ENCODE results near the gene TMEM183A.

DNA sequence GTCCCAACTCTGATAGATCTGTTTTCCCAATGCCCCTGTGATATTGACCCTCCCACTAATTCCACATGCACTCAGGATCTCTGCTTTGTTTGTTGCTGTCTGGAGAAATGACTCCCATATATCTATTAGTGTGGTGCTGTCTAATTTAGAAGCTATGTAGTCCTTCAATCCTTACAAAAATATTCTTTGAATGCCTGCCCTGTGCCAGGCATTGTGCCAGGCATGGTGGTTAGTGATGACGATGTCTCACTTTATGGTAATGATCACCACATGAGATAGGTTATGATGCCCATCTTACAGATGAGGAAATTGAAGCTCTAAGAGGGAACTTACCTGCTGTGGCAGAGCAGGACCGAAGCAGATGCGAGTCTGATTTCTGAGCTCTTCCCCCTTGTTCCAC is 65.7 kb downstream of the TMEM183A start:
- no peak for TF ChIP-seq FIP1L1 (IDR thresholded peaks at IDR 0.05; ENCODE audit: low read depth, low read length, poor library complexity, severe bottlenecking)
- TF ChIP-seq EZH2 (IDR thresholded peaks at IDR 0.05; ENCODE audit: borderline replicate concordance, low read depth, low read length), result no peak
- TF ChIP-seq, protein P1, sequence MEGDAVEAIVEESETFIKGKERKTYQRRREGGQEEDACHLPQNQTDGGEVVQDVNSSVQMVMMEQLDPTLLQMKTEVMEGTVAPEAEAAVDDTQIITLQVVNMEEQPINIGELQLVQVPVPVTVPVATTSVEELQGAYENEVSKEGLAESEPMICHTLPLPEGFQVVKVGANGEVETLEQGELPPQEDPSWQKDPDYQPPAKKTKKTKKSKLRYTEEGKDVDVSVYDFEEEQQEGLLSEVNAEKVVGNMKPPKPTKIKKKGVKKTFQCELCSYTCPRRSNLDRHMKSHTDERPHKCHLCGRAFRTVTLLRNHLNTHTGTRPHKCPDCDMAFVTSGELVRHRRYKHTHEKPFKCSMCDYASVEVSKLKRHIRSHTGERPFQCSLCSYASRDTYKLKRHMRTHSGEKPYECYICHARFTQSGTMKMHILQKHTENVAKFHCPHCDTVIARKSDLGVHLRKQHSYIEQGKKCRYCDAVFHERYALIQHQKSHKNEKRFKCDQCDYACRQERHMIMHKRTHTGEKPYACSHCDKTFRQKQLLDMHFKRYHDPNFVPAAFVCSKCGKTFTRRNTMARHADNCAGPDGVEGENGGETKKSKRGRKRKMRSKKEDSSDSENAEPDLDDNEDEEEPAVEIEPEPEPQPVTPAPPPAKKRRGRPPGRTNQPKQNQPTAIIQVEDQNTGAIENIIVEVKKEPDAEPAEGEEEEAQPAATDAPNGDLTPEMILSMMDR (IDR thresholded peaks at IDR 0.05 in 2 of 3, conservative IDR thresholded peaks at IDR 0.05 in 1 of 3; ENCODE audit: insufficient read depth in 2 of 3, low read depth in 1 of 3, low read length in 3 of 3), result no peak
- TF ChIP-seq, protein P2, sequence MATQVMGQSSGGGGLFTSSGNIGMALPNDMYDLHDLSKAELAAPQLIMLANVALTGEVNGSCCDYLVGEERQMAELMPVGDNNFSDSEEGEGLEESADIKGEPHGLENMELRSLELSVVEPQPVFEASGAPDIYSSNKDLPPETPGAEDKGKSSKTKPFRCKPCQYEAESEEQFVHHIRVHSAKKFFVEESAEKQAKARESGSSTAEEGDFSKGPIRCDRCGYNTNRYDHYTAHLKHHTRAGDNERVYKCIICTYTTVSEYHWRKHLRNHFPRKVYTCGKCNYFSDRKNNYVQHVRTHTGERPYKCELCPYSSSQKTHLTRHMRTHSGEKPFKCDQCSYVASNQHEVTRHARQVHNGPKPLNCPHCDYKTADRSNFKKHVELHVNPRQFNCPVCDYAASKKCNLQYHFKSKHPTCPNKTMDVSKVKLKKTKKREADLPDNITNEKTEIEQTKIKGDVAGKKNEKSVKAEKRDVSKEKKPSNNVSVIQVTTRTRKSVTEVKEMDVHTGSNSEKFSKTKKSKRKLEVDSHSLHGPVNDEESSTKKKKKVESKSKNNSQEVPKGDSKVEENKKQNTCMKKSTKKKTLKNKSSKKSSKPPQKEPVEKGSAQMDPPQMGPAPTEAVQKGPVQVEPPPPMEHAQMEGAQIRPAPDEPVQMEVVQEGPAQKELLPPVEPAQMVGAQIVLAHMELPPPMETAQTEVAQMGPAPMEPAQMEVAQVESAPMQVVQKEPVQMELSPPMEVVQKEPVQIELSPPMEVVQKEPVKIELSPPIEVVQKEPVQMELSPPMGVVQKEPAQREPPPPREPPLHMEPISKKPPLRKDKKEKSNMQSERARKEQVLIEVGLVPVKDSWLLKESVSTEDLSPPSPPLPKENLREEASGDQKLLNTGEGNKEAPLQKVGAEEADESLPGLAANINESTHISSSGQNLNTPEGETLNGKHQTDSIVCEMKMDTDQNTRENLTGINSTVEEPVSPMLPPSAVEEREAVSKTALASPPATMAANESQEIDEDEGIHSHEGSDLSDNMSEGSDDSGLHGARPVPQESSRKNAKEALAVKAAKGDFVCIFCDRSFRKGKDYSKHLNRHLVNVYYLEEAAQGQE (IDR thresholded peaks at IDR 0.05; ENCODE audit: borderline replicate concordance), result no peak
- TF ChIP-seq, protein P2 (CRISPR knock-in tag; IDR thresholded peaks at IDR 0.05; ENCODE audit: low read depth), result no peak
- no peak for TF ChIP-seq TAF1 (IDR thresholded peaks at IDR 0.05; ENCODE audit: control insufficient read depth, extremely low read depth, insufficient read depth, low read length, severe bottlenecking)
- TF ChIP-seq RAD51 (IDR thresholded peaks at IDR 0.05; ENCODE audit: borderline replicate concordance, low read depth), result no peak
